ENCODE results near the gene CDK4.

The CDK4 gene

GRCh38 chr12:57755194-57755453, 3.0 kb upstream of the CDK4 start:
- no peak for DNase-seq

GRCh38 chr12:57754411-57755193, 2.5 kb upstream of the CDK4 start, which contains the start of gene MARCHF9:
TSS of gene MARCHF9 (plus strand) at chr12:57755103. CDS start at chr12:57755529, 426 bp downstream.
- no peak for DNase-seq

GRCh38 chr12:57753756-57754337, 1.7 kb upstream of the CDK4 start:
- DNase-seq = no peak

- DNase-seq = no peak
Observed at GRCh38 chr12:57752668-57753000, 524 bp upstream of the CDK4 start.

- no peak for DNase-seq
Observed at GRCh38 chr12:57751432-57751787, 700 bp downstream of the CDK4 start.

GRCh38 chr12:57750561-57751431, 1.3 kb downstream of the CDK4 start:
- DNase-seq = no peak

- no peak for DNase-seq
Observed at GRCh38 chr12:57749061-57749460, 3.0 kb downstream of the CDK4 start.

- no peak for DNase-seq
Observed at GRCh38 chr12:57746025-57746424, 6.1 kb downstream of the CDK4 start.

- DNase-seq = no peak
Observed at GRCh38 chr12:57745485-57745881, 6.6 kb downstream of the CDK4 start.

- DNase-seq = peak; percentile 93 to 99
Observed at GRCh38 chr12:57744777-57745484, 7.2 kb downstream of the CDK4 start, which contains the start of gene TSPAN31. TSS of gene TSPAN31 (plus strand) at chr12:57745039. CDS start at chr12:57745155, 116 bp downstream.

GRCh38 chr12:57744194-57744776, 7.8 kb downstream of the CDK4 start:
- DNase-seq = peak in 1 of 2 donors; percentile 93

- DNase-seq = no peak
Observed at GRCh38 chr12:57743769-57744168, 8.3 kb downstream of the CDK4 start.

GRCh38 chr12:57741844-57742738, 10.0 kb downstream of the CDK4 start:
- DNase-seq = peak; percentile 18 to 55

GRCh38 chr12:57741413-57741789, 10.7 kb downstream of the CDK4 start:
- DNase-seq = no peak

GRCh38 chr12:57740656-57741412, 11.3 kb downstream of the CDK4 start:
- DNase-seq = peak in 1 of 2 donors; percentile 63

GRCh38 chr12:57739914-57740538, 12.1 kb downstream of the CDK4 start:
- DNase-seq = no peak

- no peak for DNase-seq
Observed at GRCh38 chr12:57739387-57739786, 12.7 kb downstream of the CDK4 start.

- no peak for DNase-seq
Observed at GRCh38 chr12:57738661-57739237, 13.4 kb downstream of the CDK4 start, which contains the start of gene AGAP2. TSS of gene AGAP2 (minus strand) at chr12:57738742. CDS start at chr12:57738246, 496 bp downstream.

- no peak for DNase-seq
Observed at GRCh38 chr12:57737467-57738460, 14.3 kb downstream of the CDK4 start.

Data from bone marrow (tissue), 2 donors.